ENCODE measurements around the gene GFRA1. TPM values are rescaled to one million over a fixed set of nuclear protein-coding genes. Genes with fewer than 3 reads are reported as not detected.

The GFRA1 gene
- polyA plus RNA-seq, 1 of the 3 experiments (the other 2 are of a cell fraction): 1.6 TPM

- Histone ChIP-seq H3K9me3 (no peaks in the 10 kb centered on the region), H3K79me2 (ENCODE audit: insufficient read depth) (no peaks in the 10 kb centered on the region), H3F3A (replicated peaks; ENCODE audit: insufficient read depth) (no peaks in the 10 kb centered on the region), H3K27ac (ENCODE audit: low read depth in 2 of 2, low read length in 1 of 2) (no peak overlapping the region), H3K9me2 (no peaks in the 10 kb centered on the region), H3K4me2 (no peak overlapping the region), H3K36me3 (replicated peaks in 1 of 2; ENCODE audit: control insufficient read depth in 1 of 2, insufficient read depth in 2 of 2, low read length in 1 of 2) (no peaks in the 10 kb centered on the region), H3K9ac (no peak overlapping the region), H3K27me3 (ENCODE audit: insufficient read depth) (no peaks in the 10 kb centered on the region), H2AFZ (ENCODE audit: low read depth) (no peak overlapping the region), H3K4me3 (ENCODE audit: low read depth in 2 of 2, low read length in 1 of 2) (no peak overlapping the region), H4K20me1 (ENCODE audit: insufficient read depth) (no peaks in the 10 kb centered on the region), H3K4me1 (ENCODE audit: control insufficient read depth in 1 of 2, insufficient read depth in 2 of 2, low read depth in 1 of 2, low read length in 1 of 2) (no peaks in the 10 kb centered on the region; a peak in 1 of 4 replicates)
- DNase-seq: no peak
- ChIA-PET POLR2A (no interaction called here), CTCF (no interaction called here)
- TF ChIP-seq RXRA (IDR thresholded peaks at IDR 0.05; ENCODE audit: borderline replicate concordance, low read depth) (no peak), EZH2phosphoT487 (IDR thresholded peaks at IDR 0.05; ENCODE audit: borderline replicate concordance, low read depth) (no peak), TAF1 (IDR thresholded peaks at IDR 0.05; ENCODE audit: borderline replicate concordance, low read depth, low read length) (no peak), RAD21 (IDR thresholded peaks at IDR 0.05; ENCODE audit: low read length) (no peak), FOXM1 (IDR thresholded peaks at IDR 0.05; ENCODE audit: low read depth) (no peak), FOSL2 (IDR thresholded peaks at IDR 0.05; ENCODE audit: borderline replicate concordance, low read depth) (no peak), YY1 (IDR thresholded peaks at IDR 0.05; ENCODE audit: low read depth) (no peak), CTCF (IDR thresholded peaks at IDR 0.05) (no peak), NRF1 (IDR thresholded peaks at IDR 0.05; ENCODE audit: low read depth, low read length) (no peak), JUND (IDR thresholded peaks at IDR 0.05) (no peak), NFIC (IDR thresholded peaks at IDR 0.05; ENCODE audit: borderline replicate concordance) (no peak), MXI1 (IDR thresholded peaks at IDR 0.05; ENCODE audit: low read depth, low read length) (no peak), RCOR1 (IDR thresholded peaks at IDR 0.05; ENCODE audit: low read length) (no peak), PBX3 (IDR thresholded peaks at IDR 0.05) (no peak), TEAD4 (IDR thresholded peaks at IDR 0.05; ENCODE audit: borderline replicate concordance, insufficient read depth) (no peak), EP300 (IDR thresholded peaks at IDR 0.05; ENCODE audit: borderline replicate concordance in 1 of 2, low read depth in 1 of 2, low read length in 1 of 2) (no peak)
- TF ChIP-seq, protein P1, sequence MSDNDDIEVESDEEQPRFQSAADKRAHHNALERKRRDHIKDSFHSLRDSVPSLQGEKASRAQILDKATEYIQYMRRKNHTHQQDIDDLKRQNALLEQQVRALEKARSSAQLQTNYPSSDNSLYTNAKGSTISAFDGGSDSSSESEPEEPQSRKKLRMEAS (IDR thresholded peaks at IDR 0.05; ENCODE audit: low read depth): no peak
- TF ChIP-seq, protein P2, sequence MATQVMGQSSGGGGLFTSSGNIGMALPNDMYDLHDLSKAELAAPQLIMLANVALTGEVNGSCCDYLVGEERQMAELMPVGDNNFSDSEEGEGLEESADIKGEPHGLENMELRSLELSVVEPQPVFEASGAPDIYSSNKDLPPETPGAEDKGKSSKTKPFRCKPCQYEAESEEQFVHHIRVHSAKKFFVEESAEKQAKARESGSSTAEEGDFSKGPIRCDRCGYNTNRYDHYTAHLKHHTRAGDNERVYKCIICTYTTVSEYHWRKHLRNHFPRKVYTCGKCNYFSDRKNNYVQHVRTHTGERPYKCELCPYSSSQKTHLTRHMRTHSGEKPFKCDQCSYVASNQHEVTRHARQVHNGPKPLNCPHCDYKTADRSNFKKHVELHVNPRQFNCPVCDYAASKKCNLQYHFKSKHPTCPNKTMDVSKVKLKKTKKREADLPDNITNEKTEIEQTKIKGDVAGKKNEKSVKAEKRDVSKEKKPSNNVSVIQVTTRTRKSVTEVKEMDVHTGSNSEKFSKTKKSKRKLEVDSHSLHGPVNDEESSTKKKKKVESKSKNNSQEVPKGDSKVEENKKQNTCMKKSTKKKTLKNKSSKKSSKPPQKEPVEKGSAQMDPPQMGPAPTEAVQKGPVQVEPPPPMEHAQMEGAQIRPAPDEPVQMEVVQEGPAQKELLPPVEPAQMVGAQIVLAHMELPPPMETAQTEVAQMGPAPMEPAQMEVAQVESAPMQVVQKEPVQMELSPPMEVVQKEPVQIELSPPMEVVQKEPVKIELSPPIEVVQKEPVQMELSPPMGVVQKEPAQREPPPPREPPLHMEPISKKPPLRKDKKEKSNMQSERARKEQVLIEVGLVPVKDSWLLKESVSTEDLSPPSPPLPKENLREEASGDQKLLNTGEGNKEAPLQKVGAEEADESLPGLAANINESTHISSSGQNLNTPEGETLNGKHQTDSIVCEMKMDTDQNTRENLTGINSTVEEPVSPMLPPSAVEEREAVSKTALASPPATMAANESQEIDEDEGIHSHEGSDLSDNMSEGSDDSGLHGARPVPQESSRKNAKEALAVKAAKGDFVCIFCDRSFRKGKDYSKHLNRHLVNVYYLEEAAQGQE (IDR thresholded peaks at IDR 0.05; ENCODE audit: low read depth, low read length): no peak
- TF ChIP-seq, protein P3, sequence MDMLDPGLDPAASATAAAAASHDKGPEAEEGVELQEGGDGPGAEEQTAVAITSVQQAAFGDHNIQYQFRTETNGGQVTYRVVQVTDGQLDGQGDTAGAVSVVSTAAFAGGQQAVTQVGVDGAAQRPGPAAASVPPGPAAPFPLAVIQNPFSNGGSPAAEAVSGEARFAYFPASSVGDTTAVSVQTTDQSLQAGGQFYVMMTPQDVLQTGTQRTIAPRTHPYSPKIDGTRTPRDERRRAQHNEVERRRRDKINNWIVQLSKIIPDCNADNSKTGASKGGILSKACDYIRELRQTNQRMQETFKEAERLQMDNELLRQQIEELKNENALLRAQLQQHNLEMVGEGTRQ (IDR thresholded peaks at IDR 0.05; ENCODE audit: borderline replicate concordance, low read depth, low read length): no peak
- TF ChIP-seq, protein P4, sequence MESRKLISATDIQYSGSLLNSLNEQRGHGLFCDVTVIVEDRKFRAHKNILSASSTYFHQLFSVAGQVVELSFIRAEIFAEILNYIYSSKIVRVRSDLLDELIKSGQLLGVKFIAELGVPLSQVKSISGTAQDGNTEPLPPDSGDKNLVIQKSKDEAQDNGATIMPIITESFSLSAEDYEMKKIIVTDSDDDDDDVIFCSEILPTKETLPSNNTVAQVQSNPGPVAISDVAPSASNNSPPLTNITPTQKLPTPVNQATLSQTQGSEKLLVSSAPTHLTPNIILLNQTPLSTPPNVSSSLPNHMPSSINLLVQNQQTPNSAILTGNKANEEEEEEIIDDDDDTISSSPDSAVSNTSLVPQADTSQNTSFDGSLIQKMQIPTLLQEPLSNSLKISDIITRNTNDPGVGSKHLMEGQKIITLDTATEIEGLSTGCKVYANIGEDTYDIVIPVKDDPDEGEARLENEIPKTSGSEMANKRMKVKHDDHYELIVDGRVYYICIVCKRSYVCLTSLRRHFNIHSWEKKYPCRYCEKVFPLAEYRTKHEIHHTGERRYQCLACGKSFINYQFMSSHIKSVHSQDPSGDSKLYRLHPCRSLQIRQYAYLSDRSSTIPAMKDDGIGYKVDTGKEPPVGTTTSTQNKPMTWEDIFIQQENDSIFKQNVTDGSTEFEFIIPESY (IDR thresholded peaks at IDR 0.05; ENCODE audit: borderline replicate concordance, low read depth): no peak
- 66% methylated on average over 3 of the region's 3 CpGs for WGBS (ENCODE audit: low lambda C conversion rate)
Measured at GRCh38 chr10:116055917-116056252, 217.1 kb downstream of the GFRA1 start.

All from SK-N-SH (cell line).